ENCODE measurements around the gene CD99.

DNA sequence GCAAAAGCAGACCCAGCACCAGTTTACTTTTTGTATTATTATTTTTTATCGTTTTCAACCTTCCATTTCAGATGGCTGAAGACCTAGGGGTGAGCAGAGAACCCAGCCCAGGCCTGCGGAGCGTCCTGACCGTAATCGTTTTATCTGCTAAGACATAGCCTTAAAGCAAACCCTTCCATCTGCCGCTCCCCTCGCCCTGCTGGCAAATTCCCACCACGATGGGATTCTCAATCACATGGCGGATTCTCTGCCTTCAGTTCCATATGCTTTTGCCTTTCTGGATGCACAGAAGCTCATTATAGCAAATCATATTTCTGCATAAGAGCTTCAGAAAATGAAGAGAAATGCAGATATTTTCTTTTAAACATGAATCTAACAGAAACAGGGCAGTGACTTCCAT is 42.2 kb downstream of the CD99 start:
- TF ChIP-seq POLR2A (IDR thresholded peaks at IDR 0.05): no peak
- TF ChIP-seq, protein P1, sequence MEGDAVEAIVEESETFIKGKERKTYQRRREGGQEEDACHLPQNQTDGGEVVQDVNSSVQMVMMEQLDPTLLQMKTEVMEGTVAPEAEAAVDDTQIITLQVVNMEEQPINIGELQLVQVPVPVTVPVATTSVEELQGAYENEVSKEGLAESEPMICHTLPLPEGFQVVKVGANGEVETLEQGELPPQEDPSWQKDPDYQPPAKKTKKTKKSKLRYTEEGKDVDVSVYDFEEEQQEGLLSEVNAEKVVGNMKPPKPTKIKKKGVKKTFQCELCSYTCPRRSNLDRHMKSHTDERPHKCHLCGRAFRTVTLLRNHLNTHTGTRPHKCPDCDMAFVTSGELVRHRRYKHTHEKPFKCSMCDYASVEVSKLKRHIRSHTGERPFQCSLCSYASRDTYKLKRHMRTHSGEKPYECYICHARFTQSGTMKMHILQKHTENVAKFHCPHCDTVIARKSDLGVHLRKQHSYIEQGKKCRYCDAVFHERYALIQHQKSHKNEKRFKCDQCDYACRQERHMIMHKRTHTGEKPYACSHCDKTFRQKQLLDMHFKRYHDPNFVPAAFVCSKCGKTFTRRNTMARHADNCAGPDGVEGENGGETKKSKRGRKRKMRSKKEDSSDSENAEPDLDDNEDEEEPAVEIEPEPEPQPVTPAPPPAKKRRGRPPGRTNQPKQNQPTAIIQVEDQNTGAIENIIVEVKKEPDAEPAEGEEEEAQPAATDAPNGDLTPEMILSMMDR (IDR thresholded peaks at IDR 0.05 in 4 of 5, conservative IDR thresholded peaks at IDR 0.05 in 1 of 5): no peak

All from gastrocnemius medialis (tissue), 4 donors.